WERI-Rb-1 (cell line): ENCODE measurements around the gene MYF5.
"Not testable (repeated sequence)": the region's sequence is repeated elsewhere in the genome, so short reads cannot be mapped to it uniquely, and the experiment has no call there.

Experiments
- DNase-seq: peaks from one replicate; pipeline ENCODE4 v3.0.0-alpha.2; 2020
- H3K27ac ChIP-seq: fragments of 250-450 bp; sonication (Bioruptor Pico); 2 replicates; pipeline ENCODE4 v1.5.1; 2020; ENCODE audit warnings: mild to moderate bottlenecking, moderate library complexity
- H3K27me3 ChIP-seq: fragments of 250-450 bp; sonication (Bioruptor Pico); 2 replicates; pipeline ENCODE4 v1.5.1; 2021; ENCODE audit warnings: mild to moderate bottlenecking, low read depth, moderate library complexity; ENCODE audit not compliant: insufficient read depth, severe bottlenecking
- H3K36me3 ChIP-seq: fragments of 250-450 bp; sonication (Bioruptor Pico); 2 replicates; pipeline ENCODE4 v1.5.1; 2020; ENCODE audit warnings: mild to moderate bottlenecking, moderate library complexity
- H3K4me3 ChIP-seq: 2 replicates; pipeline ENCODE4 v1.5.1; 2011; ENCODE audit warnings: low read depth, mild to moderate bottlenecking, control low read depth, low read length
- H3K9me3 ChIP-seq: fragments of 250-450 bp; sonication (Bioruptor Pico); 2 replicates; pipeline ENCODE4 v1.5.1; 2021; ENCODE audit warnings: mild to moderate bottlenecking, moderate library complexity; ENCODE audit not compliant: severe bottlenecking
- CTCF ChIP-seq: IDR thresholded peaks from 2 replicates; pipeline ENCODE4 v1.5.1; 2011; ENCODE audit warnings: low read depth, mild to moderate bottlenecking, control low read depth, inconsistent platforms, low read length

Gene MYF5

GRCh38 chr12:80716696-80717469 is at the start of gene MYF5:
TSS of gene MYF5 (plus strand) at chr12:80716912. CDS start at chr12:80717064, 152 bp downstream.
- no peak for DNase-seq
- Histone ChIP-seq H3K4me3 (no peak within 1 kb of the TSS), H3K27me3 (no peaks in the 10 kb centered on the region), H3K9me3 (no peaks in the 10 kb centered on the region), H3K36me3 (no peaks in the 10 kb centered on the region), H3K27ac (no peak within 1 kb of the TSS)
- no peak for TF ChIP-seq CTCF

- H3K9me3 ChIP-seq, result no peaks in the 10 kb centered on the region
- TF ChIP-seq CTCF, result no peak
- no peak overlapping the region for H3K27ac ChIP-seq
- no peaks in the 10 kb centered on the region for H3K27me3 ChIP-seq
- no peak overlapping the region for H3K4me3 ChIP-seq
- H3K36me3 ChIP-seq, result no peaks in the 10 kb centered on the region
- no peak for DNase-seq
Measured at GRCh38 chr12:80670214-80670613, 46.5 kb upstream of the MYF5 start.

- H3K4me3 ChIP-seq, H3K27ac ChIP-seq, H3K36me3 ChIP-seq, H3K27me3 ChIP-seq, H3K9me3 ChIP-seq, DNase-seq: not testable (repeated sequence)
Measured at GRCh38 chr12:80676042-80676636, 40.6 kb upstream of the MYF5 start.

- H3K27ac ChIP-seq, result no peak overlapping the region
- H3K27me3 ChIP-seq, result no peaks in the 10 kb centered on the region
- TF ChIP-seq CTCF, result no peak
Measured at GRCh38 chr12:80676856-80677255, 39.9 kb upstream of the MYF5 start.

GRCh38 chr12:80677994-80678393 is 38.7 kb upstream of the MYF5 start:
- TF ChIP-seq CTCF, result no peak
- no peak overlapping the region for H3K4me3 ChIP-seq

More at GRCh38 chr12:80676856-80677255, 39.9 kb upstream of the MYF5 start:
- no peaks in the 10 kb centered on the region for H3K36me3 ChIP-seq
- no peak for DNase-seq
- no peaks in the 10 kb centered on the region for H3K9me3 ChIP-seq
- no peak overlapping the region for H3K4me3 ChIP-seq

GRCh38 chr12:80679346-80680131 is 37.2 kb upstream of the MYF5 start:
- no peak for DNase-seq
- H3K36me3 ChIP-seq, result no peaks in the 10 kb centered on the region
- H3K27me3 ChIP-seq, result no peaks in the 10 kb centered on the region
- TF ChIP-seq CTCF, result no peak
- no peak overlapping the region for H3K27ac ChIP-seq
- no peaks in the 10 kb centered on the region for H3K9me3 ChIP-seq
- H3K4me3 ChIP-seq, result no peak overlapping the region

More at GRCh38 chr12:80677994-80678393, 38.7 kb upstream of the MYF5 start:
- Histone ChIP-seq H3K9me3 (no peaks in the 10 kb centered on the region), H3K36me3 (no peaks in the 10 kb centered on the region), H3K27me3 (no peaks in the 10 kb centered on the region), H3K27ac (no peak overlapping the region)
- DNase-seq, result no peak
